Endothelial cell of umbilical vein (primary cell): ENCODE measurements around the gene PHF2. TPM values are rescaled to one million over a fixed set of nuclear protein-coding genes. Genes with fewer than 3 reads are reported as not detected.

Experiments
- BruUV-seq: library from RNA; stranded (reverse); fragments of 400-500 nt; replicated peaks from 2 replicates; lab custom pipeline; 2021; lab: Mats Ljungman, UMichigan
- CTCF ChIA-PET: fragments of 300-600, 350-600 bp; sonication (Branson Sonifier 250); formaldehyde crosslinking; loops from one replicate; lab custom pipeline; 2021; ENCODE audit warnings: antibody characterized with exemption, inconsistent platforms; lab: Charles Lee
- POLR2A ChIA-PET: fragments of 300-600, 350-600 bp; sonication (Branson Sonifier 250); formaldehyde crosslinking; loops from one replicate; lab custom pipeline; 2021; ENCODE audit warnings: antibody characterized with exemption, inconsistent platforms; lab: Charles Lee
- DNase-seq: peaks from one replicate; pipeline ENCODE4 v3.0.0-alpha.2; 2011; ENCODE audit warnings: low read depth, low spot score
- FAIRE-seq: peaks from 2 replicates; lab custom pipeline; 2011; peaks lifted over from hg19 to GRCh38; lab: Jason Lieb, UNC
- H2AFZ ChIP-seq: 2 replicates; pipeline ENCODE4 v1.6.0; 2012; ENCODE audit warnings: low read depth, low read length, control low read depth, inconsistent platforms
- H3K27ac ChIP-seq: 2 replicates; pipeline ENCODE4 v1.5.1; 2011; ENCODE audit warnings: low read depth, mild to moderate bottlenecking, control low read depth, low read length, moderate library complexity; ENCODE audit not compliant: insufficient read depth
- H3K27me3 ChIP-seq, 2 experiments: 2 replicates each; pipeline versions ENCODE4 v1.6.0 to v1.6.1; 2011; ENCODE audit warnings: low read length in 2 of 2, mixed read lengths in 1 of 2; ENCODE audit not compliant: control insufficient read depth in 2 of 2, insufficient read depth in 2 of 2
- H3K36me3 ChIP-seq, 2 experiments: 2 replicates in 1 of 2; 3 replicates in 1 of 2; pipeline ENCODE4 v1.5.1; 2011; ENCODE audit warnings: low read length in 2 of 2, mild to moderate bottlenecking in 1 of 2, moderate library complexity in 1 of 2; ENCODE audit not compliant: control insufficient read depth in 2 of 2, insufficient read depth in 2 of 2; ENCODE audit errors: extremely low read depth in 1 of 2
- H3K4me1 ChIP-seq: 3 replicates; pipeline ENCODE4 v1.5.1; 2011; ENCODE audit warnings: mild to moderate bottlenecking, low read length; ENCODE audit not compliant: control insufficient read depth, insufficient read depth; ENCODE audit errors: extremely low read depth
- H3K4me2 ChIP-seq: 2 replicates; pipeline ENCODE4 v1.6.1; 2011; ENCODE audit warnings: low read length, control low read depth, mixed read lengths; ENCODE audit not compliant: insufficient read depth
- H3K4me3 ChIP-seq, 3 experiments: fragments of 200-600 bp in 1 of 3; sonication (generic), shearing (Covaris generic) in 1 of 3; replicated peaks in 1 of 3; 2 replicates each; pipeline ENCODE4 v1.5.1; 2011 to 2016; ENCODE audit warnings: control low read depth in 3 of 3, low read length in 3 of 3, mild to moderate bottlenecking in 2 of 3, inconsistent platforms in 1 of 3, low read depth in 1 of 3, moderate library complexity in 1 of 3; ENCODE audit not compliant: insufficient read depth in 1 of 3
- H3K79me2 ChIP-seq: 2 replicates; pipeline ENCODE4 v1.6.0; 2012; ENCODE audit warnings: low read length, inconsistent platforms; ENCODE audit not compliant: control insufficient read depth, insufficient read depth
- H3K9ac ChIP-seq: replicated peaks from 2 replicates; pipeline ENCODE3; 2011; ENCODE audit warnings: low read length, control low read depth; ENCODE audit not compliant: insufficient read depth; ENCODE audit errors: extremely low read depth
- H3K9me1 ChIP-seq: replicated peaks from 3 replicates; pipeline ENCODE4 v1.6.0; 2011; ENCODE audit warnings: mild to moderate bottlenecking, low read length; ENCODE audit not compliant: control insufficient read depth, insufficient read depth; ENCODE audit errors: extremely low read depth
- H3K9me3 ChIP-seq: replicated peaks from 2 replicates; pipeline ENCODE4 v1.5.1; 2012; ENCODE audit warnings: low read length, inconsistent platforms; ENCODE audit not compliant: control insufficient read depth, insufficient read depth
- H4K20me1 ChIP-seq: replicated peaks from 2 replicates; pipeline ENCODE3; 2011; ENCODE audit warnings: mild to moderate bottlenecking, low read length; ENCODE audit not compliant: control insufficient read depth, insufficient read depth; ENCODE audit errors: extremely low read depth
- CTCF ChIP-seq, 2 donors: IDR thresholded peaks; 1 replicate in 1 of 2; 2 replicates in 1 of 2; pipeline ENCODE4 v1.5.1; 2011; ENCODE audit warnings: low read length in 2 of 2, mild to moderate bottlenecking in 2 of 2, moderate library complexity in 2 of 2, control low read depth in 1 of 2, inconsistent platforms in 1 of 2, low read depth in 1 of 2; ENCODE audit not compliant: insufficient read depth in 1 of 2; ENCODE audit errors: extremely low read depth in 1 of 2
- EZH2 ChIP-seq: IDR thresholded peaks from 2 replicates; pipeline ENCODE4 v1.6.1; 2012; ENCODE audit warnings: borderline replicate concordance, low read depth, mild to moderate bottlenecking, moderate library complexity, low read length, inconsistent platforms; ENCODE audit not compliant: severe bottlenecking
- FOS ChIP-seq: IDR thresholded peaks from 2 replicates; pipeline ENCODE4 v1.6.1; 2011; ENCODE audit warnings: mild to moderate bottlenecking, low read length, moderate library complexity, borderline replicate concordance; ENCODE audit not compliant: insufficient read depth
- GATA2 ChIP-seq: IDR thresholded peaks from 2 replicates; pipeline ENCODE4 v1.7.0; 2011; ENCODE audit warnings: low read depth, mild to moderate bottlenecking, moderate library complexity, mixed read lengths, low read length; ENCODE audit not compliant: insufficient read length, insufficient read depth
- JUN ChIP-seq: IDR thresholded peaks from 2 replicates; pipeline ENCODE4 v1.6.1; 2011; ENCODE audit warnings: borderline replicate concordance, low read depth; ENCODE audit not compliant: insufficient read length, insufficient read depth
- MAX ChIP-seq: IDR thresholded peaks from 2 replicates; pipeline ENCODE4 v1.6.1; 2011; ENCODE audit not compliant: insufficient read depth, insufficient read length
- MYC ChIP-seq: IDR thresholded peaks from one replicate; pipeline ENCODE4 v1.6.1; 2011; ENCODE audit warnings: mild to moderate bottlenecking, low read depth, low read length
- POLR2A ChIP-seq: IDR thresholded peaks from 2 replicates; pipeline ENCODE4 v1.6.1; 2012; ENCODE audit warnings: low read depth, mild to moderate bottlenecking, control low read depth, low read length
- POLR2AphosphoS5 ChIP-seq: IDR thresholded peaks from 2 replicates; pipeline ENCODE4 v1.6.1; 2012; ENCODE audit warnings: low read depth, mild to moderate bottlenecking, control low read depth, low read length, moderate library complexity; ENCODE audit not compliant: insufficient read depth
- dilution Hi-C: fragments of 300-500 bp; cut with MboI; formaldehyde crosslinking; loops from one replicate; pipeline ENCODE4 v1.15.0; 2019; ENCODE audit warnings: low sequenced_read_pairs; ENCODE audit not compliant: extremely low pct_ligation_motif_present
- intact Hi-C: fragments of 100-400 bp; cut with micrococcal nuclease; formaldehyde crosslinking; loops from one replicate; pipeline ENCODE4 v1.10.0; 2022
- polyA plus RNA-seq, 4 experiments: library from polyadenylated mRNA; depleted of rRNA in 3 of 4; stranded (reverse) in 3 of 4; unstranded in 1 of 4; fragments of >200 nt; gene quantifications; 2 replicates each; pipeline versions ENCODE4 v1.2.1 to v1.2.3, GENCODE V29; 2011 to 2012; ENCODE audit warnings: missing spikeins in 1 of 4
- total RNA-seq: library from RNA; stranded (reverse); gene quantifications from 2 replicates; pipeline ENCODE4 v1.2.3, GENCODE V29; 2021

PHF2 gene
- total and polyA plus RNA-seq, 2 donors (not counting 3 experiments of a cell fraction or from before 2014, with no cell fraction given): 9.8 to 22.5 TPM

- Histone ChIP-seq H3K4me1 (no peaks in the 10 kb centered on the region), H3K4me2 (no peak overlapping the region), H4K20me1 (no peaks in the 10 kb centered on the region), H3K79me2 (peaks cover 13% of the 10 kb centered on the region), H3K9me3 (no peaks in the 10 kb centered on the region), H3K36me3 (peaks cover 0 to 2% of the 10 kb centered on the region in 2 experiments), H2AFZ (no peak overlapping the region), H3K4me3 (no peak overlapping the region), H3K27ac (no peak overlapping the region), H3K9ac (no peak overlapping the region), H3K27me3 (no peaks in the 10 kb centered on the region), H3K9me1 (no peaks in the 10 kb centered on the region)
- DNase-seq (no peak), FAIRE-seq (no peak)
- TF ChIP-seq MAX (no peak), FOS (no peak)
- dilution Hi-C loops: no loop called here
- intact Hi-C loops: no loop called here
- ChIA-PET POLR2A (no interaction called here), CTCF (no interaction called here)
- no TSS peak for BruUV-seq
Observed at GRCh38 chr9:93620881-93621820, 44.8 kb downstream of the PHF2 start.

- BruUV-seq: no TSS peak
- H4K20me1 ChIP-seq: no peaks in the 10 kb centered on the region
- intact Hi-C loops (no loop called here), dilution Hi-C loops (no loop called here)
- H3K4me2 ChIP-seq: no peak overlapping the region
- ChIA-PET CTCF (no interaction called here), POLR2A (no interaction called here)
- no peak overlapping the region for H3K9ac ChIP-seq
- no peak overlapping the region for H2AFZ ChIP-seq
- no peak overlapping the region for H3K4me3 ChIP-seq
- H3K79me2 ChIP-seq: peaks cover 15% of the 10 kb centered on the region
- no peaks in the 10 kb centered on the region for H3K9me1 ChIP-seq
- H3K27ac ChIP-seq: no peak overlapping the region
- no peaks in the 10 kb centered on the region for H3K4me1 ChIP-seq
- no peaks in the 10 kb centered on the region for H3K9me3 ChIP-seq
- peaks cover 0 to 2% of the 10 kb centered on the region in 2 experiments for H3K36me3 ChIP-seq
- no peaks in the 10 kb centered on the region for H3K27me3 ChIP-seq
- FAIRE-seq (no peak), DNase-seq (no peak)
- TF ChIP-seq FOS (no peak), CTCF (IDR thresholded peaks at IDR 0.05; ENCODE audit: extremely low read depth in 1 of 2, insufficient read depth in 1 of 2, low read depth in 1 of 2, low read length in 2 of 2) (no peak), POLR2AphosphoS5 (no peak), MYC (no peak), MAX (no peak), JUN (no peak), GATA2 (no peak), EZH2 (no peak), POLR2A (no peak)
Observed at GRCh38 chr9:93621922-93622321, 45.5 kb downstream of the PHF2 start.
